Esophagus squamous epithelium (tissue), 5 donors: ENCODE data around the gene CD22. TPM values are rescaled to one million over a fixed set of nuclear protein-coding genes. Genes with fewer than 3 reads are reported as not detected.

Experiments
- DNase-seq: peaks from one replicate; lab custom pipeline; 2025; lab: John Stamatoyannopoulos, UW
- H3K27ac ChIP-seq, 4 donors: fragments of 200-600 bp; sonication (generic); one replicate each; pipeline ENCODE4 v1.5.1; 2016 to 2019; ENCODE audit warnings: mild to moderate bottlenecking in 1 of 4
- H3K27me3 ChIP-seq, 4 donors: fragments of 200-600 bp; sonication (generic); 1 replicate in 3 of 4; 2 replicates in 1 of 4; pipeline versions ENCODE4 v1.5.1 to v1.6.0; 2017 to 2021; ENCODE audit warnings: antibody characterized with exemption in 1 of 4
- H3K36me3 ChIP-seq, 3 donors: fragments of 200-600 bp; sonication (generic); one replicate each; pipeline ENCODE4 v1.5.1; 2016 to 2019
- H3K4me1 ChIP-seq, 3 donors: fragments of 200-600 bp; sonication (generic); one replicate each; pipeline ENCODE4 v1.5.1; 2017 to 2019
- H3K4me3 ChIP-seq, 4 donors: fragments of 200-600 bp; sonication (generic); 1 replicate in 3 of 4; 2 replicates in 1 of 4; pipeline ENCODE4 v1.5.1; 2016 to 2019; ENCODE audit warnings: mild to moderate bottlenecking in 2 of 4, moderate library complexity in 1 of 4
- H3K9me3 ChIP-seq, 3 donors: fragments of 200-600 bp; sonication (generic); one replicate each; pipeline ENCODE4 v1.5.1; 2016 to 2019
- CTCF ChIP-seq, 6 experiments: fragments of 450-650 bp in 4 of 6; fragments of 200-600 bp in 2 of 6; sonication (generic) in 2 of 6; IDR thresholded peaks; one replicate each; pipeline ENCODE4 v1.5.1; 2016 to 2019; ENCODE audit warnings: antibody characterized with exemption in 6 of 6, mild to moderate bottlenecking in 4 of 6, moderate library complexity in 4 of 6
- POLR2A ChIP-seq, 4 donors: fragments of 450-650 bp; IDR thresholded peaks; one replicate each; pipeline ENCODE4 v1.6.1; 2017; ENCODE audit warnings: antibody characterized with exemption in 4 of 4, mild to moderate bottlenecking in 4 of 4, moderate library complexity in 3 of 4
- WGBS, 2 donors: methylation state at CpG; one replicate each; pipeline ENCODE4 v1.1.5; 2018; 5-methylcytosine and 5-hydroxymethylcytosine counted together
- intact Hi-C: fragments of 100-400 bp; cut with DNase I; formaldehyde crosslinking; loops from one replicate; pipeline ENCODE4 v1.15.0; 2022
- total RNA-seq, 4 donors: library from RNA; depleted of rRNA; stranded (reverse); fragments of >200 nt; gene quantifications; one replicate each; pipeline ENCODE4 v1.1.0, GENCODE V29; 2016
- donor health status: DM: yes; HTN: yes; CAD: no.

Gene CD22
- total RNA-seq, 4 donors from 2014 or later, result 0.11 to 6.1 (median 1.9) TPM

GRCh38 chr19:35360880-35361420, 32.0 kb downstream of the CD22 start:
- no peak overlapping the region for H3K27ac ChIP-seq
- H3K27me3 ChIP-seq, result peaks cover 0 to 12% (median 0%) of the 10 kb centered on the region in 4 donors
- intact Hi-C loops, result no loop called here
- no peak for DNase-seq
- WGBS, 2 donors, result 27 to 41% methylated on average over 4 to 5 of the region's 5 CpGs
- H3K4me3 ChIP-seq, result no peak overlapping the region
- no peaks in the 10 kb centered on the region for H3K4me1 ChIP-seq
- no peaks in the 10 kb centered on the region for H3K9me3 ChIP-seq
- no peaks in the 10 kb centered on the region for H3K36me3 ChIP-seq
- no peak for TF ChIP-seq POLR2A (IDR thresholded peaks at IDR 0.05)
- no peak for TF ChIP-seq CTCF (IDR thresholded peaks at IDR 0.05)

- TF ChIP-seq CTCF (IDR thresholded peaks at IDR 0.05) (no peak), POLR2A (IDR thresholded peaks at IDR 0.05) (no peak)
- intact Hi-C loops, result no loop called here
- Histone ChIP-seq H3K4me3 (no peak overlapping the region), H3K27me3 (peaks cover 0 to 6% (median 0%) of the 10 kb centered on the region in 4 donors), H3K4me1 (no peaks in the 10 kb centered on the region), H3K36me3 (no peaks in the 10 kb centered on the region), H3K27ac (no peak overlapping the region), H3K9me3 (no peaks in the 10 kb centered on the region)
- 60 to 82% methylated on average over 3 to 11 of the region's 14 CpGs for WGBS, 2 donors
- no peak for DNase-seq
Observed at GRCh38 chr19:35362261-35363000, 33.4 kb downstream of the CD22 start.

DNA sequence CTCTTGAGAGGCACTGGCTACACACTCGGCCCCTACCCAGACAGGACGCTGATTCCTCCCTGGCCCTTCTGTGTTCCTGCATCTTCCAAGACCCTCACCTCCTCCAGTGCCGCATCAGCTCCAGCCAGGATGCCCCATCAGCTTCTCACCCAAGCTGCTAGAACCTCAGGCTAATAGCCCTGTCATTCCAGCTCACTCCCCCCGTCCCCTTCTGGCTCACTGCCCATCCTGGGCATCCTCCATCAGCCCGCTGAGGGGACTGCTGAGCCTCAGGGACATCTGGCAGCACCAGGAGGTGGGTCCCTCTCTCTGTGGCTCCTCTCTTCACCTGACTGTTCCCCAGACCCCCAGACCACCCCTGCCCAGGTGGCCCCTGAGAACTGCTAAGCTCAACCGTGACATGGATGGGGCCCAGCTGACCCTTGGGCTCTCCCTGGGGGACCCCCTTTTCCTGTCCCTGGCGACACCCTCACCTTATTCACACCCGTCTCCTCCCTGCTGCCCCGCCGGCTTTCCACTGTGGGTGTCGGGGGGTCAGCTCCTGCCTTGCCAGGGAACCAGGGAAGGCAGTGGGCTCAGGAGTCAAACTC, 34.1 kb downstream of the CD22 start:
- Histone ChIP-seq H3K27ac (no peak overlapping the region), H3K4me1 (no peaks in the 10 kb centered on the region), H3K9me3 (no peaks in the 10 kb centered on the region), H3K36me3 (no peaks in the 10 kb centered on the region), H3K27me3 (peaks cover 0 to 3% (median 0%) of the 10 kb centered on the region in 4 donors), H3K4me3 (no peak overlapping the region)
- TF ChIP-seq CTCF (IDR thresholded peaks at IDR 0.05), result no peak
- TF ChIP-seq POLR2A (IDR thresholded peaks at IDR 0.05), result no peak
- WGBS, 2 donors, result 78 to 81% methylated on average over 5 of the region's 11 CpGs
- intact Hi-C loops, result no loop called here
- no peak for DNase-seq

DNA sequence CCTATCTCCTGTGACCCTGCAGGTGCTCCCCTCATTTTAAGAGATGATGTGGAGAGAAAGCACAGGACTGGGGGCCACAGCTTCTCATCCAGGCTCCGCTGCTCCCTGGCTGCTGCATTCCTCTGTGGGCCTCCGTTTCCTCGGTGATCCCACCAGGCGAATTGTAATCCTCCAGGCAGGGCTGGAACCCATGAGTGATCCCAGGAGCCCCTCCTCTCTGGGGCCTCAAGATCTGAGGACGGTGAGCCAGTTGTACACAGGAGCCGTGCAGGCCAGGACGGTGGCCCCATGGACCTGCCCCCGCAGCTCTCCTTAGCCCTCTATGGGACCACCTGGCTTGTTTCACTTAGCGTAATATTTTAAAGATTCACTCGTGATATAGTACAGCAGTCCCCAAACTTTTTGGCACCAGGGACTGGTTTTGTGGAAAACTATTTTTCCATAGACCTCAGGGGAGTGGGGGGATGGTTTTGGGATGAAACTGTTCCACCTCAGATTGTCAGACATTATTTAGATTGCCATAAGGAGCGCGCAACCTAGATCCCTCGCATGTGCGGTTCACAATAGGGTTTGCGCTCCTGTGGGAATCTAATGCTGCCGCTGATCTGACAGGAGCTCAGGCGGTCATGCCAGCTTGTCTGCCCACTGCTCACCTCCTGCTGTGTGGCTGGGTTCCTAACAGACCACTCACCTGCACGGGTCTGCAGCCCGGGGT, 34.9 kb downstream of the CD22 start:
- Histone ChIP-seq H3K27me3 (no peaks in the 10 kb centered on the region), H3K9me3 (no peaks in the 10 kb centered on the region), H3K4me1 (no peaks in the 10 kb centered on the region), H3K27ac (no peak overlapping the region), H3K4me3 (no peak overlapping the region), H3K36me3 (no peaks in the 10 kb centered on the region)
- WGBS, 2 donors, result 70 to 75% methylated on average over 11 to 12 of the region's 19 CpGs
- intact Hi-C loops, result no loop called here
- no peak for DNase-seq
- TF ChIP-seq POLR2A (IDR thresholded peaks at IDR 0.05) (no peak), CTCF (IDR thresholded peaks at IDR 0.05) (no peak)
